Mesenchymal stem cell (in vitro differentiated cells and primary cell): Measurements from ENCODE around the gene RBM6.
A peak's percentile ranks its signal among the peaks of the same experiment; 100 is the strongest.
"Not testable (repeated sequence)": the region's sequence is repeated elsewhere in the genome, so short reads cannot be mapped to it uniquely, and the experiment has no call there.

Experiments used
- DNase-seq: peaks from one replicate; pipeline ENCODE4 v3.0.0-alpha.2; 2013
- H2AFZ ChIP-seq: one replicate; pipeline ENCODE4 v1.6.1; 2013; ENCODE audit warnings: low read depth, mild to moderate bottlenecking, control low read depth, inconsistent platforms, low read length, moderate library complexity
- H2AK5ac ChIP-seq: 2 replicates; pipeline ENCODE4 v1.6.1; 2013; ENCODE audit warnings: low read length, moderate library complexity, mild to moderate bottlenecking, inconsistent platforms; ENCODE audit not compliant: severe bottlenecking
- H2BK120ac ChIP-seq: one replicate; pipeline ENCODE4 v1.6.1; 2013; ENCODE audit warnings: low read depth, mild to moderate bottlenecking, inconsistent platforms, low read length, moderate library complexity
- H2BK12ac ChIP-seq, 2 experiments: one replicate each; pipeline ENCODE4 v1.6.1; 2013; ENCODE audit warnings: inconsistent platforms in 2 of 2, low read length in 2 of 2, mild to moderate bottlenecking in 2 of 2, moderate library complexity in 2 of 2, control low read depth in 1 of 2
- H2BK15ac ChIP-seq: one replicate; pipeline ENCODE4 v1.6.1; 2013; ENCODE audit warnings: mild to moderate bottlenecking, low read depth, inconsistent platforms; ENCODE audit not compliant: poor library complexity, severe bottlenecking
- H2BK5ac ChIP-seq: 2 replicates; pipeline ENCODE4 v1.6.1; 2013; ENCODE audit warnings: low read depth, mild to moderate bottlenecking, low read length, control low read depth, inconsistent platforms; ENCODE audit not compliant: poor library complexity, severe bottlenecking
- H3K14ac ChIP-seq, 2 experiments: one replicate each; pipeline ENCODE4 v1.6.1; 2013; ENCODE audit warnings: inconsistent platforms in 2 of 2, low read length in 2 of 2, control low read depth in 1 of 2, mild to moderate bottlenecking in 1 of 2, moderate library complexity in 1 of 2
- H3K18ac ChIP-seq, 2 experiments: one replicate each; pipeline ENCODE4 v1.6.1; 2013; ENCODE audit warnings: inconsistent platforms in 2 of 2, low read length in 2 of 2, control low read depth in 1 of 2, low read depth in 1 of 2, mild to moderate bottlenecking in 1 of 2
- H3K23ac ChIP-seq, 2 experiments: one replicate each; pipeline ENCODE4 v1.6.1; 2013; ENCODE audit warnings: inconsistent platforms in 2 of 2, low read length in 2 of 2, mild to moderate bottlenecking in 2 of 2, moderate library complexity in 2 of 2, control low read depth in 1 of 2
- H3K27ac ChIP-seq: 2 replicates; pipeline ENCODE4 v1.5.1; 2013; ENCODE audit warnings: mild to moderate bottlenecking, moderate library complexity, low read length, control low read depth, inconsistent platforms; ENCODE audit not compliant: poor library complexity, severe bottlenecking
- H3K27me3 ChIP-seq, 2 experiments: 2 replicates each; pipeline versions ENCODE4 v1.6.1 to v1.7.0; 2013; ENCODE audit warnings: low read length in 2 of 2, mild to moderate bottlenecking in 2 of 2, moderate library complexity in 2 of 2, control low read depth in 1 of 2, inconsistent platforms in 1 of 2; ENCODE audit not compliant: control insufficient read depth in 1 of 2, insufficient read depth in 1 of 2
- H3K36me3 ChIP-seq, 2 experiments: 2 replicates each; pipeline versions ENCODE4 v1.6.1 to v1.7.0; 2013; ENCODE audit warnings: low read length in 2 of 2, control low read depth in 1 of 2, inconsistent platforms in 1 of 2, low read depth in 1 of 2, mild to moderate bottlenecking in 1 of 2; ENCODE audit not compliant: insufficient read depth in 2 of 2, control insufficient read depth in 1 of 2
- H3K4ac ChIP-seq, 2 experiments: one replicate each; pipeline ENCODE4 v1.6.1; 2013; ENCODE audit warnings: inconsistent platforms in 2 of 2, low read length in 2 of 2, mild to moderate bottlenecking in 2 of 2, moderate library complexity in 2 of 2, control low read depth in 1 of 2, low read depth in 1 of 2
- H3K4me1 ChIP-seq: 2 replicates; pipeline ENCODE4 v1.6.1; 2013; ENCODE audit warnings: low read depth, low read length, control low read depth; ENCODE audit not compliant: control insufficient read depth, insufficient read depth
- H3K4me2 ChIP-seq: 2 replicates; pipeline ENCODE4 v1.6.1; 2013; ENCODE audit warnings: low read length, mild to moderate bottlenecking, inconsistent platforms; ENCODE audit not compliant: poor library complexity, severe bottlenecking
- H3K4me3 ChIP-seq, 2 experiments: 2 replicates each; pipeline versions ENCODE4 v1.5.1 to v1.7.0; 2013; ENCODE audit warnings: low read length in 2 of 2, mild to moderate bottlenecking in 2 of 2, control low read depth in 1 of 2, low read depth in 1 of 2; ENCODE audit not compliant: insufficient read depth in 1 of 2
- H3K79me1 ChIP-seq: replicated peaks from 2 replicates; pipeline ENCODE4 v1.6.1; 2013; ENCODE audit warnings: mild to moderate bottlenecking, control low read depth, low read length, inconsistent platforms; ENCODE audit not compliant: poor library complexity, severe bottlenecking
- H3K9ac ChIP-seq: 2 replicates; pipeline ENCODE4 v1.7.0; 2013; ENCODE audit warnings: mild to moderate bottlenecking, low read length, moderate library complexity
- H3K9me3 ChIP-seq: 2 replicates; pipeline ENCODE4 v1.7.0; 2013; ENCODE audit warnings: mild to moderate bottlenecking, low read length; ENCODE audit not compliant: control insufficient read depth
- H4K8ac ChIP-seq: one replicate; pipeline ENCODE4 v1.6.1; 2013; ENCODE audit warnings: inconsistent platforms, mild to moderate bottlenecking, low read length, moderate library complexity
- H4K91ac ChIP-seq: one replicate; pipeline ENCODE4 v1.6.1; 2013; ENCODE audit warnings: mild to moderate bottlenecking, low read length, inconsistent platforms
- WGBS: methylation state at CpG from one replicate; pipeline ENCODE4 v1.1.7; 2013; ENCODE audit warnings: mixed read lengths; 5-methylcytosine and 5-hydroxymethylcytosine counted together

The RBM6 gene

GRCh38 chr3:49917806-49918590 is 22.0 kb upstream of the RBM6 start:
- not testable (repeated sequence) for H3K18ac ChIP-seq, H3K36me3 ChIP-seq, H3K27me3 ChIP-seq, H2AK5ac ChIP-seq, H2BK120ac ChIP-seq, H3K9me3 ChIP-seq, H2BK5ac ChIP-seq, H4K8ac ChIP-seq, H3K9ac ChIP-seq, H3K4me2 ChIP-seq, H2BK15ac ChIP-seq, H3K4me1 ChIP-seq, H3K14ac ChIP-seq, H3K4me3 ChIP-seq, H3K79me1 ChIP-seq, H3K4ac ChIP-seq, H3K27ac ChIP-seq, H3K23ac ChIP-seq, DNase-seq, H2AFZ ChIP-seq, H2BK12ac ChIP-seq, H4K91ac ChIP-seq
- 96% methylated on average over 18 of the region's 19 CpGs for whole genome bisulfite sequencing

- Histone ChIP-seq H2AFZ (no peak overlapping the region), H3K79me1 (peaks cover 11% of the 10 kb centered on the region), H2BK5ac (no peak overlapping the region), H3K27me3 (no peaks in the 10 kb centered on the region), H2BK120ac (no peak overlapping the region), H4K8ac (peak overlapping the region; percentile 55), H3K9me3 (no peaks in the 10 kb centered on the region), H3K4me1 (peaks cover 8% of the 10 kb centered on the region), H2AK5ac (no peak overlapping the region), H3K18ac (no peak overlapping the region), H3K27ac (no peak overlapping the region), H3K9ac (peak overlapping the region; percentile 2), H3K36me3 (peaks cover 0 to 7% of the 10 kb centered on the region in 2 experiments), H2BK12ac (peak overlapping the region in 1 of 2 experiments; percentile 42), H2BK15ac (no peak overlapping the region), H3K4ac (no peak overlapping the region), H3K4me3 (no peak overlapping the region), H3K4me2 (no peak overlapping the region), H4K91ac (no peak overlapping the region), H3K23ac (no peak overlapping the region), H3K14ac (no peak overlapping the region)
- DNase-seq: peak; percentile 67
- WGBS: 17% methylated on average over 1 of the region's 2 CpGs
Measured at GRCh38 chr3:49924683-49925082, 15.3 kb upstream of the RBM6 start.

GRCh38 chr3:49925485-49925884 is 14.5 kb upstream of the RBM6 start:
- Histone ChIP-seq H2AFZ (no peak overlapping the region), H3K14ac (no peak overlapping the region), H4K8ac (no peak overlapping the region), H3K4me2 (no peak overlapping the region), H3K9me3 (no peaks in the 10 kb centered on the region), H3K23ac (no peak overlapping the region), H2BK12ac (no peak overlapping the region), H4K91ac (no peak overlapping the region), H2AK5ac (no peak overlapping the region), H3K9ac (no peak overlapping the region), H2BK120ac (no peak overlapping the region), H2BK5ac (no peak overlapping the region), H3K79me1 (peaks cover 10% of the 10 kb centered on the region), H3K4ac (no peak overlapping the region), H3K4me1 (peaks cover 8% of the 10 kb centered on the region), H3K18ac (no peak overlapping the region), H3K27ac (no peak overlapping the region), H2BK15ac (no peak overlapping the region), H3K4me3 (no peak overlapping the region), H3K27me3 (no peaks in the 10 kb centered on the region), H3K36me3 (peaks cover 0 to 7% of the 10 kb centered on the region in 2 experiments)
- DNase-seq: no peak
- WGBS: no CpG with 5 or more reads among the region's 2 CpGs

- H3K4ac ChIP-seq: no peak overlapping the region
- H2BK120ac ChIP-seq: no peak overlapping the region
- H2BK15ac ChIP-seq: no peak overlapping the region
- H3K14ac ChIP-seq: no peak overlapping the region
- WGBS: 99% methylated on average over 2 of the region's 4 CpGs
- H2AK5ac ChIP-seq: no peak overlapping the region
- no peak overlapping the region for H4K8ac ChIP-seq
- H3K23ac ChIP-seq: peak overlapping the region in 1 of 2 experiments; percentile 53
- no peak overlapping the region for H3K4me2 ChIP-seq
- no peak overlapping the region for H4K91ac ChIP-seq
- H3K4me3 ChIP-seq: no peak overlapping the region
- no peaks in the 10 kb centered on the region for H3K9me3 ChIP-seq
- no peaks in the 10 kb centered on the region for H3K27me3 ChIP-seq
- no peak overlapping the region for H3K27ac ChIP-seq
- H3K9ac ChIP-seq: no peak overlapping the region
- H2AFZ ChIP-seq: no peak overlapping the region
- H3K18ac ChIP-seq: no peak overlapping the region
- no peak for DNase-seq
- H3K36me3 ChIP-seq: peaks cover 0 to 7% of the 10 kb centered on the region in 2 experiments
- peaks cover 8% of the 10 kb centered on the region for H3K4me1 ChIP-seq
- peaks cover 8% of the 10 kb centered on the region for H3K79me1 ChIP-seq
- H2BK5ac ChIP-seq: no peak overlapping the region
- no peak overlapping the region for H2BK12ac ChIP-seq
Measured at GRCh38 chr3:49926117-49926728, 13.7 kb upstream of the RBM6 start.
